Caco-2 (cell line): ENCODE results near the gene TMEM115. TPM values are rescaled to one million over a fixed set of nuclear protein-coding genes. Genes with fewer than 3 reads are reported as not detected.

ENCODE experiments used
- BruUV-seq: library from RNA; stranded (reverse); fragments of 400-500 nt; replicated peaks from 2 replicates; lab custom pipeline; 2021; lab: Mats Ljungman, UMichigan
- CTCF ChIA-PET: fragments of 300-600 bp; sonication (Branson Sonifier 250); formaldehyde crosslinking; loops from one replicate; lab custom pipeline; 2022; ENCODE audit warnings: antibody characterized with exemption; lab: Charles Lee
- POLR2A ChIA-PET: fragments of 300-600 bp; sonication (Branson Sonifier 250); formaldehyde crosslinking; loops from one replicate; lab custom pipeline; 2022; ENCODE audit warnings: antibody characterized with exemption; lab: Charles Lee
- DNase-seq, 2 experiments: peaks; one replicate each; pipeline versions ENCODE4 v3.0.0 to v3.0.0-alpha.2; 2020 to 2022
- H3K27me3 ChIP-seq: replicated peaks from 2 replicates; pipeline ENCODE4 v1.6.0; 2011; ENCODE audit warnings: low read length; ENCODE audit not compliant: control insufficient read depth, insufficient read depth
- H3K36me3 ChIP-seq: 2 replicates; pipeline ENCODE4 v1.5.1; 2011; ENCODE audit warnings: low read length; ENCODE audit not compliant: control insufficient read depth, insufficient read depth
- H3K4me1 ChIP-seq: fragments of 250-450 bp; sonication (Bioruptor Pico); 2 replicates; pipeline ENCODE4 v1.5.1; 2020; ENCODE audit warnings: mild to moderate bottlenecking
- H3K4me3 ChIP-seq: 2 replicates; pipeline ENCODE4 v1.5.1; 2011; ENCODE audit warnings: low read depth, mild to moderate bottlenecking, control low read depth, low read length
- H3K9me3 ChIP-seq: fragments of 250-450 bp; sonication (Bioruptor Pico); 2 replicates; pipeline ENCODE4 v1.5.1; 2020; ENCODE audit warnings: mild to moderate bottlenecking, moderate library complexity
- H3K27ac Mint-ChIP-seq: one replicate; pipeline ENCODE4 v1.8.0; 2022; ENCODE audit warnings: mixed read lengths; ENCODE audit not compliant: unreplicated experiment
- H3K27me3 Mint-ChIP-seq: one replicate; pipeline ENCODE4 v1.8.0; 2022; ENCODE audit warnings: mixed read lengths; ENCODE audit not compliant: insufficient read depth, unreplicated experiment
- H3K36me3 Mint-ChIP-seq: one replicate; pipeline ENCODE4 v1.8.0; 2022; ENCODE audit warnings: mild to moderate bottlenecking, mixed read lengths; ENCODE audit not compliant: insufficient read depth, unreplicated experiment
- H3K4me1 Mint-ChIP-seq: one replicate; pipeline ENCODE4 v1.8.0; 2022; ENCODE audit warnings: low read depth, mixed read lengths; ENCODE audit not compliant: unreplicated experiment
- H3K4me3 Mint-ChIP-seq: one replicate; pipeline ENCODE4 v1.8.0; 2022; ENCODE audit warnings: mild to moderate bottlenecking, moderate library complexity, mixed read lengths; ENCODE audit not compliant: unreplicated experiment
- H3K9me3 Mint-ChIP-seq: one replicate; pipeline ENCODE4 v1.8.0; 2022; ENCODE audit warnings: mixed read lengths; ENCODE audit not compliant: unreplicated experiment
- intact Hi-C: fragments of 100-400 bp; cut with micrococcal nuclease; formaldehyde crosslinking; loops from one replicate; pipeline ENCODE4 v1.10.0; 2022; ENCODE audit not compliant: unreplicated experiment
- total RNA-seq: library from RNA; stranded (reverse); gene quantifications from 2 replicates; pipeline ENCODE4 v1.2.3, GENCODE V29; 2022
- TF ChIP-seq, protein P1 (sequence below), 2 experiments: fragments of 200-600 bp in 1 of 2; IDR thresholded peaks; 1 replicate in 1 of 2; 2 replicates in 1 of 2; pipeline versions ENCODE4 v1.5.1 to v1.8.0; 2011 to 2022; ENCODE audit warnings: antibody characterized with exemption in 1 of 2, control low read depth in 1 of 2, inconsistent platforms in 1 of 2, low read depth in 1 of 2, low read length in 1 of 2, mild to moderate bottlenecking in 1 of 2, moderate library complexity in 1 of 2; ENCODE audit not compliant: insufficient read depth in 1 of 2, severe bottlenecking in 1 of 2, unreplicated experiment in 1 of 2

The TMEM115 gene
- total RNA-seq, 1 experiment from 2014 or later = 23.9 TPM

GRCh38 chr3:50370594-50370993 is 11.3 kb upstream of the TMEM115 start:
- Mint-ChIP-seq H3K27me3 (peaks cover 15% of the 10 kb centered on the region), H3K4me3 (no peak overlapping the region), H3K36me3 (no peaks in the 10 kb centered on the region), H3K9me3 (no peaks in the 10 kb centered on the region), H3K4me1 (no peaks in the 10 kb centered on the region), H3K27ac (no peak overlapping the region)
- ChIA-PET POLR2A (no interaction called here), CTCF (interaction anchor here (0.6 to 1.0 kb wide), 4 partner anchors 11 to 241 kb away, joined by 3 to 14 read pairs (median 4); partner anchors contain the start of gene CISH)
- TF ChIP-seq, protein P1, sequence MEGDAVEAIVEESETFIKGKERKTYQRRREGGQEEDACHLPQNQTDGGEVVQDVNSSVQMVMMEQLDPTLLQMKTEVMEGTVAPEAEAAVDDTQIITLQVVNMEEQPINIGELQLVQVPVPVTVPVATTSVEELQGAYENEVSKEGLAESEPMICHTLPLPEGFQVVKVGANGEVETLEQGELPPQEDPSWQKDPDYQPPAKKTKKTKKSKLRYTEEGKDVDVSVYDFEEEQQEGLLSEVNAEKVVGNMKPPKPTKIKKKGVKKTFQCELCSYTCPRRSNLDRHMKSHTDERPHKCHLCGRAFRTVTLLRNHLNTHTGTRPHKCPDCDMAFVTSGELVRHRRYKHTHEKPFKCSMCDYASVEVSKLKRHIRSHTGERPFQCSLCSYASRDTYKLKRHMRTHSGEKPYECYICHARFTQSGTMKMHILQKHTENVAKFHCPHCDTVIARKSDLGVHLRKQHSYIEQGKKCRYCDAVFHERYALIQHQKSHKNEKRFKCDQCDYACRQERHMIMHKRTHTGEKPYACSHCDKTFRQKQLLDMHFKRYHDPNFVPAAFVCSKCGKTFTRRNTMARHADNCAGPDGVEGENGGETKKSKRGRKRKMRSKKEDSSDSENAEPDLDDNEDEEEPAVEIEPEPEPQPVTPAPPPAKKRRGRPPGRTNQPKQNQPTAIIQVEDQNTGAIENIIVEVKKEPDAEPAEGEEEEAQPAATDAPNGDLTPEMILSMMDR (IDR thresholded peaks at IDR 0.05; ENCODE audit: insufficient read depth in 1 of 2, low read depth in 1 of 2, low read length in 1 of 2, severe bottlenecking in 1 of 2, unreplicated experiment in 1 of 2) = no peak
- DNase-seq = peak in 1 of 2 experiments; percentile 28
- no peaks in the 10 kb centered on the region for H3K9me3 ChIP-seq
- intact Hi-C loops = no loop called here
- no peak overlapping the region for H3K4me3 ChIP-seq
- no TSS peak for BruUV-seq
- H3K36me3 ChIP-seq = no peaks in the 10 kb centered on the region
- H3K4me1 ChIP-seq = 0 out of 2 replicates have a peak, but pooled peaks cover 2% of the 10 kb centered on the region
- no peaks in the 10 kb centered on the region for H3K27me3 ChIP-seq

DNA sequence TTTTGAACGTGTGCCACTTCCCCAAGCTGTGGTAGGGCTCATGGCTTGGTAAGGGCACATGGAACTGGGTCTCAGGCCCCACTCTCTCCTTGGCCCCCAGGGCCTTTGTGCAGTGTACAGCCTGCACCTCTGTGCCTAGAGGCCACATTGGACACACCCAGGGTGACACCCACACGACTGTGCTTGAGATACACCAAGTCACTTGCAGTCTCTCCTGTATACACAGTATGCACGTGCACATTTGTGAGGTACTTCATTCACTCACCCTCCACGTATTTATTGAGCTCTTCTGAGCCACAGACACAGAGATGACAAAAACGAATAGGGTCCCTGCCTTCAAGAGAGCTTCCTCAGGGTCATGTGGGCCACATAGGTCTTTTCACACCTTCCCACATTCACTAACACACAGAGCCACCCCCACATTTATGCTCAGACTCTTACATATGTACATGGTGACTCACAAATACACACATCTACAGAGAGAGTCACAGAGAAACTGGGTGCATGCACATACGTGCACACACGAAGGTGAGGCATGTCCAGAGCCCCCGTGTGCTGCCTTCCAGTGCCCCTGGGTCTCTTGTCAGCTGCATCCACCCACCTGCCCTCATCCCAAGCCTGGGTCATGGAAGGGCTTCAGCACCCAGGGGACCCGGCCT is 9.8 kb upstream of the TMEM115 start:
- Histone ChIP-seq H3K4me3 (no peak overlapping the region), H3K36me3 (no peaks in the 10 kb centered on the region), H3K27me3 (no peaks in the 10 kb centered on the region), H3K4me1 (0 out of 2 replicates have a peak, but pooled peaks cover 5% of the 10 kb centered on the region), H3K9me3 (no peaks in the 10 kb centered on the region)
- POLR2A ChIA-PET = no interaction called here
- TF ChIP-seq, protein P1 (IDR thresholded peaks at IDR 0.05; ENCODE audit: insufficient read depth in 1 of 2, low read depth in 1 of 2, low read length in 1 of 2, severe bottlenecking in 1 of 2, unreplicated experiment in 1 of 2) = no peak
- no peaks in the 10 kb centered on the region for H3K4me1 Mint-ChIP-seq
- DNase-seq = no peak
- BruUV-seq = no TSS peak
- no peak overlapping the region for H3K27ac Mint-ChIP-seq
- intact Hi-C loops = no loop called here
- no peaks in the 10 kb centered on the region for H3K9me3 Mint-ChIP-seq
- H3K27me3 Mint-ChIP-seq = peaks cover 15% of the 10 kb centered on the region
- CTCF ChIA-PET = no interaction called here
- no peaks in the 10 kb centered on the region for H3K36me3 Mint-ChIP-seq
- H3K4me3 Mint-ChIP-seq = no peak overlapping the region

GRCh38 chr3:50365842-50366220 is 6.5 kb upstream of the TMEM115 start:
- Histone ChIP-seq H3K4me1 (0 out of 2 replicates have a peak, but pooled peaks cover 5% of the 10 kb centered on the region), H3K27me3 (no peaks in the 10 kb centered on the region), H3K9me3 (no peaks in the 10 kb centered on the region), H3K4me3 (peak overlapping the region; percentile 66), H3K36me3 (no peaks in the 10 kb centered on the region)
- TF ChIP-seq, protein P1 (IDR thresholded peaks at IDR 0.05; ENCODE audit: insufficient read depth in 1 of 2, low read depth in 1 of 2, low read length in 1 of 2, severe bottlenecking in 1 of 2, unreplicated experiment in 1 of 2) = no peak
- intact Hi-C loops = loop anchor here (2.0 kb wide), 1 partner anchor 19 kb away; no protein-coding TSS in a partner anchor
- Mint-ChIP-seq H3K4me3 (peak overlapping the region; percentile 72), H3K4me1 (no peaks in the 10 kb centered on the region), H3K36me3 (no peaks in the 10 kb centered on the region), H3K27me3 (peaks cover 6% of the 10 kb centered on the region), H3K27ac (no peak overlapping the region), H3K9me3 (no peaks in the 10 kb centered on the region)
- BruUV-seq = no TSS peak
- ChIA-PET CTCF (interaction anchor here (1.0 to 1.4 kb wide), 2 partner anchors 15 to 177 kb away, joined by 4 to 7 read pairs; partner anchors contain the start of genes CYB561D2 and NPRL2), POLR2A (interaction anchor here (0.5 to 1.6 kb wide), 4 partner anchors 15 to 1619 kb away, joined by 3 to 9 read pairs (median 5); partner anchors contain the start of genes CYB561D2 and NPRL2)
- no peak for DNase-seq
